Renal pelvis (tissue), 12 donors: ENCODE measurements around the gene CHPF2. TPM values are rescaled to one million over a fixed set of nuclear protein-coding genes. Genes with fewer than 3 reads are reported as not detected.

ENCODE experiments used
- DNase-seq: peaks from one replicate; pipeline ENCODE4 v3.0.0-alpha.2; 2013
- long read RNA-seq, 16 experiments: transcript quantifications; one replicate each; lab custom pipeline, GENCODE V29; 2026
- polyA plus RNA-seq, 3 donors: library from polyadenylated mRNA; unstranded; fragments of 120-200 nt; gene quantifications; one replicate each; pipeline ENCODE4 v1.2.1, GENCODE V29; 2013; ENCODE audit not compliant: insufficient read length in 3 of 3

CHPF2 gene, protein sequence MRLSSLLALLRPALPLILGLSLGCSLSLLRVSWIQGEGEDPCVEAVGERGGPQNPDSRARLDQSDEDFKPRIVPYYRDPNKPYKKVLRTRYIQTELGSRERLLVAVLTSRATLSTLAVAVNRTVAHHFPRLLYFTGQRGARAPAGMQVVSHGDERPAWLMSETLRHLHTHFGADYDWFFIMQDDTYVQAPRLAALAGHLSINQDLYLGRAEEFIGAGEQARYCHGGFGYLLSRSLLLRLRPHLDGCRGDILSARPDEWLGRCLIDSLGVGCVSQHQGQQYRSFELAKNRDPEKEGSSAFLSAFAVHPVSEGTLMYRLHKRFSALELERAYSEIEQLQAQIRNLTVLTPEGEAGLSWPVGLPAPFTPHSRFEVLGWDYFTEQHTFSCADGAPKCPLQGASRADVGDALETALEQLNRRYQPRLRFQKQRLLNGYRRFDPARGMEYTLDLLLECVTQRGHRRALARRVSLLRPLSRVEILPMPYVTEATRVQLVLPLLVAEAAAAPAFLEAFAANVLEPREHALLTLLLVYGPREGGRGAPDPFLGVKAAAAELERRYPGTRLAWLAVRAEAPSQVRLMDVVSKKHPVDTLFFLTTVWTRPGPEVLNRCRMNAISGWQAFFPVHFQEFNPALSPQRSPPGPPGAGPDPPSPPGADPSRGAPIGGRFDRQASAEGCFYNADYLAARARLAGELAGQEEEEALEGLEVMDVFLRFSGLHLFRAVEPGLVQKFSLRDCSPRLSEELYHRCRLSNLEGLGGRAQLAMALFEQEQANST
- 10 to 100 TPM; 22.0 to 29.6 (median 28.4) TPM for polyA plus RNA-seq
- long read RNA-seq, donor 1, partial matches to known transcripts, result 22 of 46 reads
- long read RNA-seq, donor 1, other reads (novel, unspliced or antisense), result 20 of 46 reads
- long read RNA-seq, donor 2, partial matches to known transcripts, result 0 of 2 reads
- long read RNA-seq, donor 2, other reads (novel, unspliced or antisense), result 0 of 2 reads
- long read RNA-seq, donor 3, partial matches to known transcripts, result 0 of 1 reads
- long read RNA-seq, donor 3, other reads (novel, unspliced or antisense), result 0 of 1 reads
- long read RNA-seq, donor 4, transcript CHPF2-201 (4 exons, 3,978 nt), result major isoform, 6 of 6 reads
- long read RNA-seq, donor 4, partial matches to known transcripts, result 0 of 6 reads
- long read RNA-seq, donor 4, other reads (novel, unspliced or antisense), result 0 of 6 reads
- long read RNA-seq, donor 5, partial matches to known transcripts, result 0 of 4 reads
- long read RNA-seq, donor 5, other reads (novel, unspliced or antisense), result 0 of 4 reads
- long read RNA-seq, donor 6, transcript CHPF2-201 (4 exons, 3,978 nt), result major isoform, 5 of 5 reads
- long read RNA-seq, donor 6, partial matches to known transcripts, result 0 of 5 reads
- long read RNA-seq, donor 6, other reads (novel, unspliced or antisense), result 0 of 5 reads
- long read RNA-seq, donor 7, transcript CHPF2-201 (4 exons, 3,978 nt), result major isoform, 7 of 7 reads
- long read RNA-seq, donor 7, partial matches to known transcripts, result 0 of 7 reads
- long read RNA-seq, donor 7, other reads (novel, unspliced or antisense), result 0 of 7 reads
- long read RNA-seq, donor 8, result 0 reads
- long read RNA-seq, donor 9, partial matches to known transcripts, result 7 of 9 reads
- long read RNA-seq, donor 9, other reads (novel, unspliced or antisense), result 0 of 9 reads
- long read RNA-seq, donor 10, partial matches to known transcripts, result 11 of 44 reads
- long read RNA-seq, donor 10, other reads (novel, unspliced or antisense), result 32 of 44 reads
- long read RNA-seq, donor 11, partial matches to known transcripts, result 0 of 2 reads
- long read RNA-seq, donor 11, other reads (novel, unspliced or antisense), result 0 of 2 reads
- long read RNA-seq, donor 12, partial matches to known transcripts, result 14 of 17 reads
- long read RNA-seq, donor 12, other reads (novel, unspliced or antisense), result 0 of 17 reads
- long read RNA-seq, donor 13, partial matches to known transcripts, result 0 of 1 reads
- long read RNA-seq, donor 13, other reads (novel, unspliced or antisense), result 0 of 1 reads
- long read RNA-seq, donor 14, partial matches to known transcripts, result 0 of 4 reads
- long read RNA-seq, donor 14, other reads (novel, unspliced or antisense), result 0 of 4 reads
- long read RNA-seq, donor 15, transcript CHPF2-201 (4 exons, 3,978 nt), result major isoform, 8 of 8 reads
- long read RNA-seq, donor 15, partial matches to known transcripts, result 0 of 8 reads
- long read RNA-seq, donor 15, other reads (novel, unspliced or antisense), result 0 of 8 reads
- long read RNA-seq, donor 16, partial matches to known transcripts, result 11 of 14 reads
- long read RNA-seq, donor 16, other reads (novel, unspliced or antisense), result 0 of 14 reads

DNA sequence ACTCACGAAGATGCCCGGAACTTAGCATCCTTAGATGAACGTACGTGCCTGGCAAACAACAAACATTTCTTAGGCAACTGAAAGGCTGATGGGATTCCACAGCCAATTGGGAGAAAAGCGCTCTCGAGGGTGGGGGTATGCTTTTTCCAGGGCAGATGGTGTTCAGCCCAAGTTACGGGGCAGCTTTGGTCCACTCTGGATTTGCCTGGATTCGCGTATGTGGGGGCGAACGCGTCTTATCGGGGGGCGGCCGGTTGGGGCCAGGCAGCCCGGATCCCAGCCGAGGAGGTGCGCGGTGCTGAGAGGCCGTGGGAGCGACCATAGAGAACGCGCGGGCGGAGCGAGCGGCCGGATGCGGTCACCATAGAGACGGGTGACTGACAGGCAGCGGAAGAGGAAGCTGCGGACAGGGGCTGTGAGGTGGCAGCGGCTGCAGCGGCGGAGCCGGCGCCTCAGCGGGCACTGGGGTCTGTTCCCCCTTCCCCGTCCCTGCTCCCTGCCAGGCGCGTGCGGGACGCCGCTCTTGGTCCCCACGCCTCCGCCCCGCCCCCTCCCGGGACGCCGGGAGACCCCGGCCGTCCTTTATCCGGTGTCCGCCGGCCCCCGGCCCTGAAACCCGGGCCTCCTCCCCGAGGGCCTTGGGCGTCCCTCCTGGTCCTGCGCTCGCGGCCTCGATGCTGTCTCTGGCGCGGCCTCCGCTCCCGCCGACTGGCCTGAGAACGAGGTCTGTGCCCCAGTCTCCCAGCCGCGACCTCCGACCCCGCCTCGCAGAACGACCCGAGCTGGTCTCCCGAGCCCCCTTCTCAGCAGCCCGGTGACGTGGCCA lies at the start of gene CHPF2:
CHPF2 (plus strand) TSS at position 393 of the 826 bp plus-strand sequence. CDS start 1,529 bp downstream, outside the sequence.
- peak; percentile 85 for DNase-seq

DNA sequence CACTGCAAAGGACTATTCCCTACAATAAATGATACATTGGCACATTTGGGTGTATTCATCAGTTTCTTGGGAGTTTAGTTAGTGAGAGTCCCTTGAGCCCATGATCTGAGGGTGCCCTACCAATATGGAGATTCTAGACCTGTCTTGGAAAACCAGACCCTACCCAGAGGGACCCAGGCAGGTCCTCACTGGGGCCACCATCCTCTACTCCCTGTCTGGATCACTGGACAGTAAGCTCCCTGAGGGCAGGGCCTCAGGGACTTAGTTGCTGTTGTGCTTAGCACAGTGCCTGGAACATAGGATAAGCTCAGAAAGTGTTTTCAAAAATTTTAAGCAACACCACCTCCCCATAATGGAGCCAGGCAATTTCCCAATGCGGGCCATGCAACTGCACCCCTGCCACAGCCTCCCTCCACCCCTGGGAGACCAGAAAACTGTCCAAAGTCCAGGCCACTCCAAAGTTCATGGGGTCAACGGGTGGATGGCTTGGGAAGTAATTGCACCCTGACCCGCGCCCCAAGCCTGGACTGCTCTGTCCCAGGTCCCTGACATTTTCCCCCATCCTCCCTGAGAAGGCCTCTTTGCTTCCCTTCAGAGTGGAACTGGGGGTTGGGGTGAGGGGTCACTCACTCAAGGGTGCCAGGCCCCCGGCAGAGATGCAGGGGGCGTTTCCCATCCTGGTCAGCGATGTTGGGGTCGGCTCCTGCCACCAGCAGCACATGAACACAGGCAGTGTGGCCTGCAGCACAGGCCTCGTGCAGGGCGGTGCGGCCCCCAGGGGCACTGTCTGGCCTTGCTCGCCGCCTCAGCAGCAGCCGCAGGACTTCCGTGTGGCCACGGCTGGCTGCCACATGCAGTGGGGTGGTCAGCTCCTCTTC lies 46.3 kb upstream of the CHPF2 start:
- DNase-seq, result no peak

DNA sequence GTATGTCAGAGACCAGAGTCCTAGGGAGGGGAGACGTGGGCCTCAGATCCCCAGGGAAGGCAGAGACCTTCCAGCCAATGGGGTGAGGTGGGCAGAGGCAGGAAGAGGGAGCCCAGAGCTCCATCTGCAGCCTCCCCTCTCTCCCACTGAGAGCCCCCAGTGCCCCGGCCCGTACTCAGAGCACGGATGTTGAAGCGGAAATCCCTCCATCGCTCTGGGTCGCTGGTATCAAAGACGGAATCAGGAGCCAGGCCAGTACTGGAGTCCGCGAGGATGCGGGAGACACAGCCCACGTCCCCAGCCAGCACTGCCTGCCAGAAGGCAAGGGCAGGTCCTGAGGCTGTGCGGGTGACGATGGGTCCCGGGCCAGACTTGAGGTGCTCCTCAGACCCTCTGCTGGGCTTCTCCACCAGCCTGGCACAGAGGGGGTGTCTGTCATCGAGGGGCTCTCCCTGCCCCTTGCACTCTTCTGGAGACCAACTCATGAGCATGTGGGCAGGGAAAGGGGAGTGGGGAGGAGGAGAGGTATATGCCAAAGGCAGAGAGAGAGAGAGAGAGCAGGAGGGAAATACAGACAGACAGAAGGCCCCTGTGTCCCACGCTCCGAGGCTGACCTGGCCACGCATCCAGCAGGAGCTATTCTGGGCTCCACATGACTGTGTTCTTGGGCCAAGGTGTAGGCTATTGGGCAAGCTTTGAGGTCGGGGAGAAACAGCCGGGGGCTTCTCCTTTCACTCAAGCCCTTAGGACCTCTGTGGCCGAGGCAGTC lies 45.5 kb upstream of the CHPF2 start, which contains the start of gene ASB10:
ASB10 (minus strand) TSS at position 611 of the 769 bp plus-strand sequence; CDS start at position 491, 120 bp downstream.
- DNase-seq, result no peak

DNA sequence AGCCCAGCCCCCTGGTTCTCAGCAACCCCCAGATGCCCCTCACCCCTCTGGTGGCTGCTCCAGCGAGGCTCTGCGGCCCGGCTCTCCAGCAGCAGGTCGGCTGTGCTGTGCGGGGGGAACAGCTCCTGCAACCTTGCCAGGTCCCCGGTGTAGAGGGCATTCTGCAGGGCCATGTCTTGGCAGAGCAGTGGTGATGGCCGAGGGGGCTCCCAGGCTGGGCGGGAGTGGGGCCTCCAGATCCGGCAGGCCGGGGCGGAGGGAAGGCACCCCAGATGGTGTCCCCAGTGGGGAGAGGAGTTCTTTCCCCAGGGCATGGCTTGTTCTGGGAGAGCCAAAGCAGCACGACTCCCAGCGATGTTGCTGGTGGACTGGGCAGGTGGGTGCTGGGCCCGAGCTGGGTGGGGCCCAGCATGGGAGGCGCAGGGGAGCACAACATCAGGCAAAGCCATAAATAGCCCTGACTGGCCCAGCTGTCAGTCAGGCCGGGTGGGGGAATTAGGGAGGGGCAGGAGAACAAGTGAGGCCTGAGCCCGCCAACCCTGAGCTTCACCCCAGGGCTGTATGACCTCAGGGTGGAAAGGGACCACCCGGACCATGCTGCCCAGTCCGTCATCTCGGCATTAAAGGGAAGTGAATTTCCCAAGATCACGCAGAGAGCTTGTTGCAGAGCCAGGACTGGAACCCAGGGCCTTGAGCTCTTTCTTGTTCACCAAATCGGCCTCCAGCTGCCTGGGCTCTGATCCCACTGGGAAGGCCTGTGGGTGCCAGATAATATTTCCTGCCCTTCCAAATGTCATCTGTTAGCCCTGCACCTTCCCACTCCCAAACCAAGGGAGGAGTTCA lies 44.7 kb upstream of the CHPF2 start:
- no peak for DNase-seq

DNA sequence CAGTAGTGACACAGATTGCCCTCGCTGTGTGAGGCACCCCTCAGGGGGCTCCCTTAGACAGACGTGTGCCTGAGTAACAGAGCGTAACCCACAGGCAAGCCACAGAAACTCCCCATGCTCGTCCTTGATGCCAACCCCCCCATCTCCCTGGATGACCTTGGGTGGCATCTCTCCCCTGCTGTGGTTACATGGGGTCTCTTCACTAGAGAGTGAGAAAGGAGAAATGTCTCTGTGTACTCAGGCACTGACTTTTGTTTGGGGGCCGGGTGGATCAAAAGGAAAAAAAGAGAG lies 44.1 kb upstream of the CHPF2 start:
- no peak for DNase-seq

DNA sequence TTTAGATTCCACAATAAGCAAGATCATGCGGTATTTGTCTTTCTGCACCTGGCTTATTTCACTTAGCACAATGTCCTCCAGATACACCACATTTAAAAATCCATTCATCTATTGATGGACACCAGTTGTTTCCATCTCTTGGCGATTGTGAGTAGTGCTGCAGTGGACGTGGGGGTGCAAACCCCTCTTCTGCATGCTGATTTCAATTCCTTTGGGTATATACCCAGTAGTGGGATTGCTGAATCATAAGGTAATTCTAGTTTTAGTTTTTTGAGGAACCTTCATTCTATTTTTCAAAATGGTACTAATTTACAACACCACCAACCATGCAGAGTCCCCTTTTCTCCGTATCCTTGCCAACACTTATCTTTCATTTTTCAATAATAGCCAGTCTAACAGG lies 43.2 kb upstream of the CHPF2 start:
- no peak for DNase-seq

GRCh38 chr7:151191544-151191943 lies 40.7 kb upstream of the CHPF2 start:
- no peak for DNase-seq

- DNase-seq, result no peak
These were observed 40.2 kb upstream of the CHPF2 start for GRCh38 chr7:151192002-151192539.

DNA sequence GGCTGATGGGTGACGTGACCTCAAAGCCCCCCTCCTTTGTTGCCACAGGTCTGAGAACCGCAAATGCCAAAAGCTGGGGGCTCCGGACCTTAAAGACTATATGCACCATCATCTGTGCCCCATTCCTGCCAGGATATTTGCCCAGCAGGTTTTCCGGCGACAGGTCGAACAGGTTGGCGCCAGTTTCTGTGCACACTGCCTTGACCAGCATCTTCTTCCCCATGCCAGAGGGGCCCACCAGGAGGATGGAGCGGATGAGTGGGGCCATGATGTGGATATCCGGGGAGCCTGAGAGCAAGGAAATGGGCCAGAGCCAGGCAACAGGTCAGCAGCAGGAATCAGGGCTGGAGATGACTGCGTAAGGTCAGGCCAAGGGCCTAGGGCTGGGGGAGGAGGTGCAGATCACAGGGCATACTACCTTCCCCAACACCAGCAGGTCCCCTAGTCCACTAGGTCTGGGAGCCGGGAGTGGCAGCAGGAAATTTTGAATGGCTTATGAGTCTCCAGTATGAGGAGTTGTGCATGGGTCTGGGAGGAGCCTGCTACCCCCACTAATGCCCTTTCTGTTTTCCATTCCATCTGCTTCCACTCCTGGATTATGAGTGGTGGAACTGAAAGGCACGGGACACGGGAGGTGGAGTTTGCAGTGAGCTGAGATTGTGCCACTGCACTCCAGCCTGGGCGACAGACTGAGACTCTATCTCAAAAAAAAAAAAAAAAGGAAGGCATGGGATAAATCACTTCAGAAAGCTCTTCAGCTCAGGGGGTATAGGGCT lies 38.9 kb upstream of the CHPF2 start:
- DNase-seq, result no peak

DNA sequence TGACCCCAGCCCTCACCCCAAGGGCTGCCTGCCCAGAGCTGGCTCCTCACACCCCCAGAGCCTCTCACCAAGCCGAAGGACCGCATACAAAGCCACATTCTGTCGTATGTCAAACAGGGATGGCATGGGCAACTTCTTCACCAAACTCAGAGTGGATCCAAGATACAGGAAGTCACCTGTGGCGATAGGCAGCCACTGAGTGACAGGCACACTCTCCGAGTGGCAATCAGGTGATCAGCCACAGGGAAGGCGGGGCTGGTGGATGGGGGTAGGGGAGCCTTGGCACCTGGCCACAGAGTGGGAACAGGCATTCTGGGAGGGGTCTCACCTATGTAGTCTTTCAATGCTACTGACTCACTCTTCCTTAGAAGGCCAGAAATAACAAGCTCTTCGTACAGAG lies 38.1 kb upstream of the CHPF2 start:
- DNase-seq, result no peak

DNA sequence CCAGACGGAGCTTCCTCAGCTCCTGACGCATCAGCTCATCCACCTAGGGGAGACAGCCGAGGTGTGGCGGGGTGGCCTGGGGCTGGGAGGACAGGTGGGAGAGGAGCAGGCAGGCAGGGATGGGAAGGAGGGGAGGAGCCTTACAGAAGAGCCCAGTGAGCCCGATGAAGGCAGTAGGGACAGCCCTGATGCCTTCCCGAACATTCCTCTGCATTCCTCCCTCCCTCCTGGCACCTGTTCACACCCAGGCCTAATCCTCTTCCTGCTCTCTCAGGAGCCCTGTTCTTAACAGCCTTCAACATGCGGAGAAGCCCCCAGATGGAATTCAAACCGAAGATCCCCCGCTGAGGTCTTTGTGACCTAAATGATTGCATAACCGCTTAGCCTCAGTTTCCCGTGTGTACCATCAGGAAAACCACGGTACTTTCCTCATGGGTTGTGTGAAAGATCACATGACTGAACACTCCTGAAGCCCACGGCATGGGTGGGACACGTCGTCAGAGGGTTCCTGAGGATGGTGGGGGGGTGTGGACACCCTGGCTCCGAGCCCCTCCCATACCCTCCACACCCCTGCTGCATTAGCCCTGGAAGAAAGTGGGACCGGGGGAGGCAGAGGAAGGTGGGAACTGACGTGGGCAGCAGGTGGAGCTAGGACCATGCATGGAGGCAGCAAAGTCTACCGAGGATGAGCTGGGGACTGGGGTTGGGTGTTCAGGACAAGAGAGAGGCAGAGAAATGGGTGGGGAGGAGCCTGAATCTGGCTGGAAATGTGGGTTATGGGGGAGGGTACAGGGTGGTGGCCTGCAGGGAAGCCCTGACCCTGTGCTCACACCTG lies 36.5 kb upstream of the CHPF2 start:
- DNase-seq, result no peak

- no peak for DNase-seq
These were observed 34.4 kb upstream of the CHPF2 start for GRCh38 chr7:151197932-151198331.

- peak; percentile 44 for DNase-seq
These were observed 33.1 kb upstream of the CHPF2 start for GRCh38 chr7:151198945-151199848.
